GM12878 (cell line): ENCODE results near the gene MBNL1. TPM values are rescaled to one million over a fixed set of nuclear protein-coding genes. Genes with fewer than 3 reads are reported as not detected.

Experiments
- BCL11A ChIP-seq: IDR thresholded peaks from 2 replicates; pipeline ENCODE4 v1.6.1; 2011; ENCODE audit warnings: low read depth, low read length
- CBX5 ChIP-seq: sonication (generic); IDR thresholded peaks from 2 replicates; pipeline ENCODE4 v1.6.1; 2016; ENCODE audit warnings: low read depth, moderate library complexity, mild to moderate bottlenecking, inconsistent platforms
- ETV6 ChIP-seq, 2 experiments: fragments of 450-650 bp in 1 of 2; IDR thresholded peaks in 1 of 2; conservative IDR thresholded peaks in 1 of 2; 2 replicates each; pipeline ENCODE4 v1.6.1; 2014; ENCODE audit warnings: antibody characterized with exemption in 1 of 2, borderline replicate concordance in 1 of 2, low read depth in 1 of 2, mild to moderate bottlenecking in 1 of 2, moderate library complexity in 1 of 2
- GABPA ChIP-seq: IDR thresholded peaks from 2 replicates; pipeline ENCODE4 v1.6.1; 2014; ENCODE audit warnings: antibody characterized with exemption, low read depth, mild to moderate bottlenecking, inconsistent platforms
- HDAC2 ChIP-seq: fragments of 200-600 bp; sonication (generic); IDR thresholded peaks from 2 replicates; pipeline ENCODE4 v1.6.1; 2017
- MTA2 ChIP-seq: fragments of 450-650 bp; IDR thresholded peaks from 2 replicates; pipeline ENCODE4 v1.6.1; 2016; ENCODE audit warnings: low read depth, mild to moderate bottlenecking, moderate library complexity
- MXI1 ChIP-seq: fragments of 150-350 bp; IDR thresholded peaks from 2 replicates; pipeline ENCODE4 v1.6.1; 2011; ENCODE audit warnings: low read depth, mild to moderate bottlenecking, inconsistent platforms, low read length, improper control_type of control experiment
- NFXL1 ChIP-seq: fragments of 450-650 bp; IDR thresholded peaks from 2 replicates; pipeline ENCODE4 v1.6.1; 2017; ENCODE audit warnings: antibody characterized with exemption, mild to moderate bottlenecking, borderline replicate concordance
- PAX8 ChIP-seq: fragments of 450-650 bp; IDR thresholded peaks from 2 replicates; pipeline ENCODE4 v1.6.1; 2017; ENCODE audit warnings: mild to moderate bottlenecking, moderate library complexity
- POLR2AphosphoS5 ChIP-seq: IDR thresholded peaks from 2 replicates; pipeline ENCODE4 v1.6.1; 2011; ENCODE audit warnings: mild to moderate bottlenecking, low read length, inconsistent platforms
- RAD51 ChIP-seq: fragments of 450-650 bp; IDR thresholded peaks from 2 replicates; pipeline ENCODE4 v1.6.1; 2016; ENCODE audit warnings: moderate library complexity, mild to moderate bottlenecking, inconsistent platforms
- RB1 ChIP-seq: fragments of 450-650 bp; formaldehyde crosslinking; IDR thresholded peaks from 2 replicates; pipeline ENCODE4 v1.6.1; 2017; ENCODE audit warnings: mild to moderate bottlenecking, borderline replicate concordance
- RBBP5 ChIP-seq: fragments of 200-600 bp; sonication (generic); conservative IDR thresholded peaks from 2 replicates; pipeline ENCODE4 v1.6.1; 2016
- SMAD5 ChIP-seq: IDR thresholded peaks from 2 replicates; pipeline ENCODE4 v1.6.1; 2016; ENCODE audit warnings: antibody characterized with exemption, low read depth
- SPI1 ChIP-seq: IDR thresholded peaks from 2 replicates; pipeline ENCODE4 v1.6.1; 2011; ENCODE audit warnings: low read depth, mild to moderate bottlenecking, low read length, moderate library complexity, borderline replicate concordance; ENCODE audit not compliant: insufficient read depth
- STAT1 ChIP-seq: fragments of 450-650 bp; conservative IDR thresholded peaks from 2 replicates; pipeline ENCODE4 v1.6.1; 2014; ENCODE audit warnings: antibody characterized with exemption, mild to moderate bottlenecking
- SUZ12 ChIP-seq: fragments of 200-600 bp; sonication (generic); IDR thresholded peaks from one replicate; pipeline ENCODE4 v1.6.1; 2018; ENCODE audit warnings: antibody characterized with exemption, mild to moderate bottlenecking; ENCODE audit not compliant: unreplicated experiment
- YBX1 ChIP-seq: fragments of 450-650 bp; IDR thresholded peaks from 2 replicates; pipeline ENCODE4 v1.6.1; 2016; ENCODE audit warnings: antibody characterized with exemption
- ZBED1 ChIP-seq: IDR thresholded peaks from 2 replicates; pipeline ENCODE4 v1.6.1; 2016; ENCODE audit warnings: borderline replicate concordance
- polyA plus RNA-seq, 11 experiments: library from polyadenylated mRNA; depleted of rRNA in 4 of 11; unstranded in 6 of 11; stranded (reverse) in 5 of 11; fragments of >200 nt; fragmentation: Nextera tagmentation in 4 of 11; fragmentation: Illumina TruSeq in 1 of 11; extraction: Ambion mirVana in 4 of 11; extraction: Trizol in 1 of 11; gene quantifications; 1 replicate in 1 of 11; 2 replicates in 10 of 11; pipeline versions ENCODE4 v1.2.1 to v1.2.3, GENCODE V29; 2011 to 2016; ENCODE audit warnings: inconsistent platforms in 2 of 11, missing spikeins in 2 of 11, low read depth in 1 of 11
- total RNA-seq, 4 experiments: library from RNA; depleted of rRNA in 3 of 4; stranded (reverse); fragments of >200 nt in 3 of 4; fragmentation: Illumina TruSeq in 1 of 4; extraction: Trizol in 1 of 4; gene quantifications; 2 replicates each; pipeline versions ENCODE4 v1.2.1 to v1.2.3, GENCODE V29; 2013 to 2021
- TF ChIP-seq, protein P1 (sequence below): fragments of 450-650 bp; formaldehyde crosslinking; IDR thresholded peaks from 2 replicates; pipeline ENCODE4 v1.4.0; 2022; ENCODE audit warnings: mild to moderate bottlenecking, moderate library complexity
- TF ChIP-seq, protein P2 (sequence below): fragments of 450-650 bp; IDR thresholded peaks from 2 replicates; pipeline ENCODE4 v1.6.1; 2017; ENCODE audit warnings: antibody characterized with exemption, mild to moderate bottlenecking, moderate library complexity
- TF ChIP-seq, protein P3 (sequence below): fragments of 450-650 bp; conservative IDR thresholded peaks from 2 replicates; pipeline ENCODE4 v1.6.1; 2017; ENCODE audit warnings: mild to moderate bottlenecking, moderate library complexity
- TF ChIP-seq, protein P4 (sequence below): IDR thresholded peaks from 2 replicates; pipeline ENCODE4 v1.6.1; 2012; ENCODE audit warnings: low read depth, low read length, improper control_type of control experiment

The MBNL1 gene
- total and polyA plus RNA-seq, 10 of the 15 experiments (the other 5 are each of a cell fraction or from before 2014, with no cell fraction given), result 59.6 to 337 (median 143) TPM

DNA sequence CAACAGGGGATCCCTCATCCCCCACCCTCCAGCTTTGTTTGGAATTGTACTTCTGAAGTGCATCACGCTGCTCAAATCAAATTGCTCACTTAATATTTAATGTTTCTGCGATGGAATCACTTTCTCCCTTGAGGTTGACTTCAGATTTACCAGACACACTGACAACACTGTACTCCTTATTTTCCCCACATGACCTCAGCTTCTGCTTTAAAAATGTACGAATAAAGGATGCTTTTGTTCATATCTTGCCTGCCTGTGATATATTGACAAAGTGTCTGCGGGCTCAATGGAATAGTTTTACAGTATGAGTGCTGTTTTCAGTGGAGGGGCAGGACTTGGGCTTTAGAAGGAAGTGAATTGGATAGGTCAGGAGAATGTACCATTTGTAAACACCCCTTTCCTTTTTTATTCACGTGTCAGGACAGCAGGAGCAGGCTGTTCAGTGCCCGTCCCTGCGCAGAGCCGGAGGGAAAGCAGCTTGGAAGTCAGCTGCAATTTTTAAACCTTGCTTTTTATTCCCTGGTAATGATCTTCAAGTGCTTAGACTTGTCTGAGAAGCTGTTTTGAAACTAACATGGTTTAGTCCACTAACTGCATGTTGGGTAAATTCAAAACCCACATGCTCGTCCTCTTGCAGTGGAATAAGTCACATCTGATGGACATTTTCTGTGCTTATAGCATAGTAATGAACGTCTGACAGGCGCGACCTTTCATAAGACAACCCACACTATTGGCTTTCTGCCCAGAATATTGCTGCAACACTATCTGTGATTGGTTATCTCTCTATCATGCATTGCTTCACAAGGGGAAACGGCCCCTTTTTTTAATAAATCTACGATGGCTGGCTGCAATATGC is 29.9 kb downstream of the MBNL1 start (continued):
- TF ChIP-seq PAX8, result no peak
- TF ChIP-seq, protein P1, sequence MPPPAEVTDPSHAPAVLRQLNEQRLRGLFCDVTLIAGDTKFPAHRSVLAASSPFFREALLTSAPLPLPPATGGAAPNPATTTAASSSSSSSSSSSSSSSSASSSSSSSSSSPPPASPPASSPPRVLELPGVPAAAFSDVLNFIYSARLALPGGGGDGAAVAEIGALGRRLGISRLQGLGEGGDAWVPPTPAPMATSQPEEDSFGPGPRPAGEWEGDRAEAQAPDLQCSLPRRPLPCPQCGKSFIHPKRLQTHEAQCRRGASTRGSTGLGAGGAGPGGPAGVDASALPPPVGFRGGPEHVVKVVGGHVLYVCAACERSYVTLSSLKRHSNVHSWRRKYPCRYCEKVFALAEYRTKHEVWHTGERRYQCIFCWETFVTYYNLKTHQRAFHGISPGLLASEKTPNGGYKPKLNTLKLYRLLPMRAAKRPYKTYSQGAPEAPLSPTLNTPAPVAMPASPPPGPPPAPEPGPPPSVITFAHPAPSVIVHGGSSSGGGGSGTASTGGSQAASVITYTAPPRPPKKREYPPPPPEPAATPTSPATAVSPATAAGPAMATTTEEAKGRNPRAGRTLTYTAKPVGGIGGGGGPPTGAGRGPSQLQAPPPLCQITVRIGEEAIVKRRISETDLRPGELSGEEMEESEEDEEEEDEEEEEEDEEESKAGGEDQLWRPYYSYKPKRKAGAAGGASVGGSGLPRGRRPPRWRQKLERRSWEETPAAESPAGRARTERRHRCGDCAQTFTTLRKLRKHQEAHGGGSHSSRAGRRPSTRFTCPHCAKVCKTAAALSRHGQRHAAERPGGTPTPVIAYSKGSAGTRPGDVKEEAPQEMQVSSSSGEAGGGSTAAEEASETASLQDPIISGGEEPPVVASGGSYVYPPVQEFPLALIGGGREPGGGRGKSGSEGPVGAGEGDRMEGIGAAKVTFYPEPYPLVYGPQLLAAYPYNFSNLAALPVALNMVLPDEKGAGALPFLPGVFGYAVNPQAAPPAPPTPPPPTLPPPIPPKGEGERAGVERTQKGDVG (CRISPR knock-in tag), result no peak
- TF ChIP-seq STAT1, result no peak
- TF ChIP-seq, protein P2, sequence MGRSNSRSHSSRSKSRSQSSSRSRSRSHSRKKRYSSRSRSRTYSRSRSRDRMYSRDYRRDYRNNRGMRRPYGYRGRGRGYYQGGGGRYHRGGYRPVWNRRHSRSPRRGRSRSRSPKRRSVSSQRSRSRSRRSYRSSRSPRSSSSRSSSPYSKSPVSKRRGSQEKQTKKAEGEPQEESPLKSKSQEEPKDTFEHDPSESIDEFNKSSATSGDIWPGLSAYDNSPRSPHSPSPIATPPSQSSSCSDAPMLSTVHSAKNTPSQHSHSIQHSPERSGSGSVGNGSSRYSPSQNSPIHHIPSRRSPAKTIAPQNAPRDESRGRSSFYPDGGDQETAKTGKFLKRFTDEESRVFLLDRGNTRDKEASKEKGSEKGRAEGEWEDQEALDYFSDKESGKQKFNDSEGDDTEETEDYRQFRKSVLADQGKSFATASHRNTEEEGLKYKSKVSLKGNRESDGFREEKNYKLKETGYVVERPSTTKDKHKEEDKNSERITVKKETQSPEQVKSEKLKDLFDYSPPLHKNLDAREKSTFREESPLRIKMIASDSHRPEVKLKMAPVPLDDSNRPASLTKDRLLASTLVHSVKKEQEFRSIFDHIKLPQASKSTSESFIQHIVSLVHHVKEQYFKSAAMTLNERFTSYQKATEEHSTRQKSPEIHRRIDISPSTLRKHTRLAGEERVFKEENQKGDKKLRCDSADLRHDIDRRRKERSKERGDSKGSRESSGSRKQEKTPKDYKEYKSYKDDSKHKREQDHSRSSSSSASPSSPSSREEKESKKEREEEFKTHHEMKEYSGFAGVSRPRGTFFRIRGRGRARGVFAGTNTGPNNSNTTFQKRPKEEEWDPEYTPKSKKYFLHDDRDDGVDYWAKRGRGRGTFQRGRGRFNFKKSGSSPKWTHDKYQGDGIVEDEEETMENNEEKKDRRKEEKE, result peak; percentile 79
- TF ChIP-seq SUZ12, result no peak
- TF ChIP-seq RB1, result no peak
- no peak for TF ChIP-seq HDAC2
- TF ChIP-seq SPI1, result no peak; the same call in 1 of the 2 replicates
- TF ChIP-seq GABPA, result 0 out of 2 replicates have a peak, but pooled peaks have one; percentile 50
- no peak for TF ChIP-seq ETV6 (conservative IDR thresholded peaks at IDR 0.05 in 1 of 2, IDR thresholded peaks at IDR 0.05 in 1 of 2; ENCODE audit: borderline replicate concordance in 1 of 2, low read depth in 1 of 2)
- no peak; the same call in 1 of the 2 replicates for TF ChIP-seq POLR2AphosphoS5
- TF ChIP-seq RAD51, result peak; percentile 25; the same call in 1 of the 2 replicates
- 0 out of 2 replicates have a peak, but pooled peaks have one; percentile 25 for TF ChIP-seq CBX5
- no peak for TF ChIP-seq RBBP5
- no peak for TF ChIP-seq ZBED1
- TF ChIP-seq, protein P3, sequence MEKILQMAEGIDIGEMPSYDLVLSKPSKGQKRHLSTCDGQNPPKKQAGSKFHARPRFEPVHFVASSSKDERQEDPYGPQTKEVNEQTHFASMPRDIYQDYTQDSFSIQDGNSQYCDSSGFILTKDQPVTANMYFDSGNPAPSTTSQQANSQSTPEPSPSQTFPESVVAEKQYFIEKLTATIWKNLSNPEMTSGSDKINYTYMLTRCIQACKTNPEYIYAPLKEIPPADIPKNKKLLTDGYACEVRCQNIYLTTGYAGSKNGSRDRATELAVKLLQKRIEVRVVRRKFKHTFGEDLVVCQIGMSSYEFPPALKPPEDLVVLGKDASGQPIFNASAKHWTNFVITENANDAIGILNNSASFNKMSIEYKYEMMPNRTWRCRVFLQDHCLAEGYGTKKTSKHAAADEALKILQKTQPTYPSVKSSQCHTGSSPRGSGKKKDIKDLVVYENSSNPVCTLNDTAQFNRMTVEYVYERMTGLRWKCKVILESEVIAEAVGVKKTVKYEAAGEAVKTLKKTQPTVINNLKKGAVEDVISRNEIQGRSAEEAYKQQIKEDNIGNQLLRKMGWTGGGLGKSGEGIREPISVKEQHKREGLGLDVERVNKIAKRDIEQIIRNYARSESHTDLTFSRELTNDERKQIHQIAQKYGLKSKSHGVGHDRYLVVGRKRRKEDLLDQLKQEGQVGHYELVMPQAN, result no peak
- no peak for TF ChIP-seq YBX1
- peak; percentile 54; the same call in 1 of the 2 replicates for TF ChIP-seq MXI1
- TF ChIP-seq, protein P4, sequence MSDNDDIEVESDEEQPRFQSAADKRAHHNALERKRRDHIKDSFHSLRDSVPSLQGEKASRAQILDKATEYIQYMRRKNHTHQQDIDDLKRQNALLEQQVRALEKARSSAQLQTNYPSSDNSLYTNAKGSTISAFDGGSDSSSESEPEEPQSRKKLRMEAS, result no peak
- TF ChIP-seq BCL11A, result no peak
- TF ChIP-seq SMAD5, result no peak
- TF ChIP-seq MTA2, result no peak
- no peak for TF ChIP-seq NFXL1
